Central memory CD4-positive, alpha-beta T cell (primary cell): ENCODE measurements around the gene SYT13.
"Not testable (repeated sequence)": the region's sequence is repeated elsewhere in the genome, so short reads cannot be mapped to it uniquely, and the experiment has no call there.

ENCODE experiments used
- DNase-seq: peaks from one replicate; pipeline ENCODE4 v3.0.0; 2022

Gene SYT13

GRCh38 chr11:45270946-45271716 lies 15.0 kb downstream of the SYT13 start:
- no peak for DNase-seq

GRCh38 chr11:45269678-45270077 lies 16.5 kb downstream of the SYT13 start:
- DNase-seq, result no peak

GRCh38 chr11:45267652-45268299 lies 18.4 kb downstream of the SYT13 start:
- DNase-seq, result no peak

GRCh38 chr11:45267052-45267451 lies 19.1 kb downstream of the SYT13 start:
- DNase-seq, result no peak

GRCh38 chr11:45266676-45267020 lies 19.5 kb downstream of the SYT13 start:
- DNase-seq, result no peak

GRCh38 chr11:45265969-45266675 lies 20.0 kb downstream of the SYT13 start:
- no peak for DNase-seq

- DNase-seq, result no peak
These were observed 21.2 kb downstream of the SYT13 start for GRCh38 chr11:45264839-45265515.

GRCh38 chr11:45263773-45264172 lies 22.4 kb downstream of the SYT13 start:
- no peak for DNase-seq

GRCh38 chr11:45262900-45263299 lies 23.2 kb downstream of the SYT13 start:
- no peak for DNase-seq

GRCh38 chr11:45260071-45260470 lies 26.1 kb downstream of the SYT13 start:
- DNase-seq, result no peak

- DNase-seq, result no peak
These were observed 26.5 kb downstream of the SYT13 start for GRCh38 chr11:45259592-45259991.

- no peak for DNase-seq
These were observed 27.1 kb downstream of the SYT13 start for GRCh38 chr11:45258982-45259530.

- DNase-seq, result no peak
These were observed 32.1 kb downstream of the SYT13 start for GRCh38 chr11:45254070-45254469.

- no peak for DNase-seq
These were observed 32.5 kb downstream of the SYT13 start for GRCh38 chr11:45253640-45254039.

GRCh38 chr11:45252877-45253276 lies 33.3 kb downstream of the SYT13 start:
- DNase-seq, result no peak

GRCh38 chr11:45252134-45252856 lies 33.8 kb downstream of the SYT13 start:
- DNase-seq, result no peak

GRCh38 chr11:45250035-45250718 lies 36.0 kb downstream of the SYT13 start:
- DNase-seq, result no peak

- not testable (repeated sequence) for DNase-seq
These were observed 36.8 kb downstream of the SYT13 start for GRCh38 chr11:45249372-45249771.

- DNase-seq, result no peak
These were observed 37.6 kb downstream of the SYT13 start for GRCh38 chr11:45248501-45249011.

GRCh38 chr11:45247433-45247832 lies 38.7 kb downstream of the SYT13 start:
- no peak for DNase-seq

- DNase-seq, result no peak
These were observed 39.9 kb downstream of the SYT13 start for GRCh38 chr11:45246241-45246640.
